HepG2 (cell line): ENCODE measurements around the gene HSPA5. TPM values are rescaled to one million over a fixed set of nuclear protein-coding genes. Genes with fewer than 3 reads are reported as not detected.
"Not testable (repeated sequence)": the region's sequence is repeated elsewhere in the genome, so short reads cannot be mapped to it uniquely, and the experiment has no call there.

Experiments used
- ATAC-seq: fragments of 200-7000 bp; cut with Tn5 transposase; 3 replicates; pipeline ENCODE4 v1.9.1; 2020; ENCODE audit warnings: mild to moderate bottlenecking, moderate library complexity
- BruUV-seq: library from RNA; stranded (reverse); fragments of 400-500 nt; replicated peaks from 2 replicates; lab custom pipeline; 2021; lab: Mats Ljungman, UMichigan
- CTCF ChIA-PET: fragments of 300-600 bp; formaldehyde crosslinking; extraction: SDS; loops from one replicate; lab custom pipeline; 2021; ENCODE audit warnings: low total read pairs, inconsistent platforms, low intra/inter-chr PET ratio; lab: Yijun Ruan, JAX
- POLR2A ChIA-PET: fragments of 350-600 bp; sonication (Branson Sonifier 250); formaldehyde crosslinking; loops from one replicate; lab custom pipeline; 2020; ENCODE audit warnings: antibody characterized with exemption, inconsistent platforms; lab: Yijun Ruan, JAX
- DNase-seq: peaks from one replicate; pipeline ENCODE4 v3.0.0-alpha.2; 2015; ENCODE audit warnings: low spot score
- FAIRE-seq: peaks from 3 replicates; lab custom pipeline; 2011; peaks lifted over from hg19 to GRCh38; lab: Jason Lieb, UNC
- H2AFZ ChIP-seq: one replicate; pipeline ENCODE4 v1.6.1; 2011; ENCODE audit warnings: low read length, inconsistent platforms
- H3K27ac ChIP-seq: fragments of 300-600 bp; 3 replicates; pipeline ENCODE4 v1.8.0; 2011; ENCODE audit warnings: mixed run types, mild to moderate bottlenecking, mixed read lengths, low read length, inconsistent platforms; ENCODE audit not compliant: insufficient read depth; ENCODE audit errors: extremely low read length
- H3K27me3 ChIP-seq, 2 experiments: fragments of 200-600 bp in 1 of 2; 2 replicates in 1 of 2; 3 replicates in 1 of 2; pipeline versions ENCODE4 v1.6.0 to v1.8.0; 2011; ENCODE audit warnings: low read length in 2 of 2, mild to moderate bottlenecking in 2 of 2, moderate library complexity in 2 of 2, inconsistent platforms in 1 of 2; ENCODE audit not compliant: insufficient read depth in 2 of 2, control insufficient read depth in 1 of 2
- H3K36me3 ChIP-seq, 2 experiments: fragments of 200-600 bp in 1 of 2; replicated peaks in 1 of 2; 2 replicates in 1 of 2; 3 replicates in 1 of 2; pipeline versions ENCODE4 v1.5.1 to v1.8.0; 2011; ENCODE audit warnings: low read length in 2 of 2, inconsistent platforms in 1 of 2; ENCODE audit not compliant: insufficient read depth in 2 of 2, control insufficient read depth in 1 of 2
- H3K4me1 ChIP-seq: 2 replicates; pipeline ENCODE4 v1.5.1; 2012; ENCODE audit warnings: low read length, inconsistent platforms; ENCODE audit not compliant: insufficient read depth
- H3K4me2 ChIP-seq: 2 replicates; pipeline ENCODE4 v1.6.0; 2011; ENCODE audit warnings: low read depth, low read length, inconsistent platforms
- H3K4me3 ChIP-seq, 3 experiments: fragments of 200-600 bp in 1 of 3; sonication (generic), shearing (Covaris generic) in 1 of 3; replicated peaks in 1 of 3; 2 replicates each; pipeline ENCODE4 v1.5.1; 2011 to 2016; ENCODE audit warnings: low read length in 3 of 3, inconsistent platforms in 2 of 3, low read depth in 2 of 3, mild to moderate bottlenecking in 2 of 3, control low read depth in 1 of 3, mixed read lengths in 1 of 3; ENCODE audit not compliant: insufficient read depth in 1 of 3
- H3K79me2 ChIP-seq: one replicate; pipeline ENCODE4 v1.6.1; 2011; ENCODE audit warnings: low read length, inconsistent platforms; ENCODE audit not compliant: insufficient read depth
- H3K9ac ChIP-seq: 2 replicates; pipeline ENCODE4 v1.6.0; 2011; ENCODE audit warnings: mild to moderate bottlenecking, low read depth, low read length, inconsistent platforms; ENCODE audit not compliant: insufficient read depth
- H3K9me3 ChIP-seq: 2 replicates; pipeline ENCODE4 v1.5.1; 2012; ENCODE audit warnings: mild to moderate bottlenecking, low read length
- H4K20me1 ChIP-seq: 2 replicates; pipeline ENCODE4 v1.6.0; 2011; ENCODE audit warnings: inconsistent platforms, mild to moderate bottlenecking, low read length, moderate library complexity; ENCODE audit not compliant: insufficient read depth
- ELF1 ChIP-seq: sonication (generic); formaldehyde crosslinking; IDR thresholded peaks from 2 replicates; pipeline ENCODE4 v1.4.0; 2020; ENCODE audit warnings: missing genetic modification reagents
- KDM5B ChIP-seq: sonication (generic); formaldehyde crosslinking; IDR thresholded peaks from 2 replicates; pipeline ENCODE4 v1.4.0; 2020; ENCODE audit warnings: missing genetic modification reagents, mild to moderate bottlenecking, borderline replicate concordance
- NR2F2 ChIP-seq: IDR thresholded peaks from 2 replicates; pipeline ENCODE4 v1.6.1; 2012; ENCODE audit warnings: low read depth, inconsistent platforms, borderline replicate concordance
- TP53 ChIP-seq: sonication (generic); formaldehyde crosslinking; conservative IDR thresholded peaks from 2 replicates; pipeline ENCODE4 v1.4.0; 2020; ENCODE audit warnings: missing genetic modification reagents
- ZFP36L1 ChIP-seq: sonication (generic); formaldehyde crosslinking; IDR thresholded peaks from 2 replicates; pipeline ENCODE4 v1.8.0; 2022; ENCODE audit warnings: mild to moderate bottlenecking, missing genetic modification reagents, moderate library complexity
- ZNF225 ChIP-seq: sonication (generic); formaldehyde crosslinking; IDR thresholded peaks from 2 replicates; pipeline ENCODE4 v1.4.0; 2020; ENCODE audit warnings: mild to moderate bottlenecking, missing genetic modification reagents
- WGBS: methylation state at CpG from one replicate; pipeline ENCODE4 v1.1.6; 2017; ENCODE audit warnings: low lambda C conversion rate; 5-methylcytosine and 5-hydroxymethylcytosine counted together
- in situ Hi-C: cut with HindIII; loops from 2 replicates; pipeline ENCODE4 v1.10.0; 2017; ENCODE audit warnings: low pct_unique_long_range_greater_than_20kb; ENCODE audit not compliant: extremely low pct_ligation_motif_present
- intact Hi-C: fragments of 100-400 bp; cut with micrococcal nuclease; formaldehyde crosslinking; loops from one replicate; pipeline ENCODE4 v1.10.0; 2022; ENCODE audit not compliant: unreplicated experiment
- polyA plus RNA-seq, 8 experiments: library from polyadenylated mRNA; depleted of rRNA in 3 of 8; stranded (reverse) in 7 of 8; unstranded in 1 of 8; fragments of >200 nt; fragmentation: Illumina TruSeq in 4 of 8; extraction: Trizol in 4 of 8; gene quantifications; 2 replicates each; pipeline versions ENCODE4 v1.2.1 to v1.2.3, GENCODE V29; 2011 to 2016; ENCODE audit warnings: low read depth in 4 of 8, missing spikeins in 1 of 8, mixed read lengths in 1 of 8; ENCODE audit not compliant: insufficient read depth in 1 of 8
- total RNA-seq, 5 experiments: library from RNA; depleted of rRNA; stranded (reverse); fragments of >200 nt; fragmentation: Illumina TruSeq; extraction: Trizol; gene quantifications; 2 replicates each; pipeline ENCODE4 v1.2.3, GENCODE V29; 2016; ENCODE audit warnings: low read depth in 1 of 5
- TF ChIP-seq, protein P1 (sequence below): sonication (generic); formaldehyde crosslinking; IDR thresholded peaks from 2 replicates; pipeline ENCODE4 v1.4.0; 2020; ENCODE audit warnings: missing genetic modification reagents

The HSPA5 gene
- total and polyA plus RNA-seq, 2 of the 13 experiments (the other 11 are each of a cell fraction or from before 2014, with no cell fraction given), result 201 to 206 TPM

DNA sequence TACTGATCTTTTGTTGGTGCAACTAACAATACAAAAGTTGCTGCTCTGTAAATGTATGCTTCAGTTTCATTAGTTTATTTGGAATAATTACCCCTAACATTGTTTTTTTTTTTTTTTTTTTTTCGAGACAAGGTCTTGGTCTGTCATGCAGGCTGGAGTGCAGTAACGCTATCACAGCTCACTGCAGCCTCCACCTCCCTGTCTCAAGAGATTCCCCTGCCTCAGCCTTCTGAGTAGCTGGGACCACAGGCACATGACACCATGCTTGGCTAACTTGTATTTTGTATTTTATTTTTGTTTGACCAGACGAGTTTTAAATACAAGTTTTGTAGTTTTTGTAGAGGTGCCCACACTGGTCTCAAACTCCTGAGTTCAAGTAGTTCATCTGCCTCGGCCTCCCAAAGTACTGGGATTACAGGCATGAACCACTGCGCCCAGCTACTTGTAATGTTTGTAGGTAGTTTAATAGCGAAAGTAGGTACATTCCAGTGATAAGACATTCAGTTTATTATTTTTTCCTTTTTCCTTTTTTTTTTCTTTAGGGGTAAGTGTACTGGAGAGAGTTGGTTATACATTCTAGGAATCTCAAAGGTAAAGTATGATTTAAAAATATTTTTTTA is 27.4 kb upstream of the HSPA5 start:
- no peak for FAIRE-seq

DNA sequence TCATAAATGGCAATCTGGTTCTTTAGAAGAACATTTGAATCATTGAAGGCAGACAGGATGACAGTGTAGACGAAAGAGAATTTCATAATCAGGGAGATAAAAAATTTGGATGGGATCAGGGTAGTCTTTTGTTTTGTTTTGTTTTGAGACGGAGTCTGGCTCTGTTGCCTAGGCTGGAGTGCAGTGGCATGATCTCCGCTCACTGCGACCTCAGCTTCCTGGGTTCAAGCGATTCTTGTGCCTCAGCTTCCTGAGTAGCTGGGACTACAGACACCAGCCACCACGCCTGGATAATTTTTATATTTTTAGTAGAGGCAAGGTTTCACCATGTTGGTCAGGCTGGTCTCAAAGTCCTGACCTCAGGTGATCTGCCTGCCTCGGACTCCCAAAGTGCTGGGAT is 22.9 kb upstream of the HSPA5 start:
- in situ Hi-C loops, intact Hi-C loops, ATAC-seq, H3K4me2 ChIP-seq, H3K4me3 ChIP-seq, H4K20me1 ChIP-seq, H2AFZ ChIP-seq, H3K27ac ChIP-seq, H3K9ac ChIP-seq, FAIRE-seq, BruUV-seq, CTCF ChIA-PET, H3K9me3 ChIP-seq, DNase-seq, POLR2A ChIA-PET, H3K27me3 ChIP-seq, H3K36me3 ChIP-seq: not testable (repeated sequence)
- 96% methylated on average over 7 of the region's 7 CpGs for WGBS
- Histone ChIP-seq H3K4me1 (peaks cover 59% of the 10 kb centered on the region), H3K79me2 (peaks cover 66% of the 10 kb centered on the region)

More for the DNA sequence above, 27.4 kb upstream of the HSPA5 start:
- Histone ChIP-seq H3K27ac (no peak overlapping the region), H2AFZ (no peak overlapping the region), H3K4me3 (no peak overlapping the region), H3K9me3 (no peaks in the 10 kb centered on the region), H4K20me1 (no peaks in the 10 kb centered on the region), H3K4me2 (no peak overlapping the region), H3K27me3 (no peaks in the 10 kb centered on the region), H3K36me3 (peaks cover 0 to 8% of the 10 kb centered on the region in 2 experiments; a peak in 2 of 5 replicates), H3K79me2 (peaks cover 76% of the 10 kb centered on the region), H3K4me1 (peaks cover 55% of the 10 kb centered on the region), H3K9ac (no peak overlapping the region)
- DNase-seq (no peak), ATAC-seq (no peak)
- no TSS peak for BruUV-seq
- 92% methylated on average over 6 of the region's 6 CpGs for WGBS
- in situ Hi-C loops, result no loop called here
- ChIA-PET CTCF (no interaction called here), POLR2A (interaction anchor here (0.6 kb wide), 1 partner anchor 69 kb away, joined by 4 read pairs; no protein-coding TSS in a partner anchor)
- intact Hi-C loops, result no loop called here
- no peak for TF ChIP-seq NR2F2
- no peak for TF ChIP-seq ZFP36L1 (CRISPR knock-in tag)
- TF ChIP-seq ZNF225, result no peak
- no peak for TF ChIP-seq KDM5B (CRISPR knock-in tag)
- no peak for TF ChIP-seq TP53 (CRISPR knock-in tag)
- no peak for TF ChIP-seq ELF1
- TF ChIP-seq, protein P1, sequence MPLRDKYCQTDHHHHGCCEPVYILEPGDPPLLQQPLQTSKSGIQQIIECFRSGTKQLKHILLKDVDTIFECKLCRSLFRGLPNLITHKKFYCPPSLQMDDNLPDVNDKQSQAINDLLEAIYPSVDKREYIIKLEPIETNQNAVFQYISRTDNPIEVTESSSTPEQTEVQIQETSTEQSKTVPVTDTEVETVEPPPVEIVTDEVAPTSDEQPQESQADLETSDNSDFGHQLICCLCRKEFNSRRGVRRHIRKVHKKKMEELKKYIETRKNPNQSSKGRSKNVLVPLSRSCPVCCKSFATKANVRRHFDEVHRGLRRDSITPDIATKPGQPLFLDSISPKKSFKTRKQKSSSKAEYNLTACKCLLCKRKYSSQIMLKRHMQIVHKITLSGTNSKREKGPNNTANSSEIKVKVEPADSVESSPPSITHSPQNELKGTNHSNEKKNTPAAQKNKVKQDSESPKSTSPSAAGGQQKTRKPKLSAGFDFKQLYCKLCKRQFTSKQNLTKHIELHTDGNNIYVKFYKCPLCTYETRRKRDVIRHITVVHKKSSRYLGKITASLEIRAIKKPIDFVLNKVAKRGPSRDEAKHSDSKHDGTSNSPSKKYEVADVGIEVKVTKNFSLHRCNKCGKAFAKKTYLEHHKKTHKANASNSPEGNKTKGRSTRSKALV, result no peak
